CD14-positive monocyte (primary cell): Measurements from ENCODE around the gene DCAF6. TPM values are rescaled to one million over a fixed set of nuclear protein-coding genes. Genes with fewer than 3 reads are reported as not detected.

Experiments used
- DNase-seq, 3 donors: peaks; one replicate each; pipeline ENCODE4 v3.0.0-alpha.2; 2011 to 2022
- H2AFZ ChIP-seq: 2 replicates; pipeline ENCODE4 v1.6.0; 2012; ENCODE audit warnings: mild to moderate bottlenecking, low read depth, low read length, inconsistent platforms; ENCODE audit not compliant: insufficient read depth, poor library complexity, severe bottlenecking
- H3K27ac ChIP-seq, 2 donors: 1 replicate in 1 of 2; 2 replicates in 1 of 2; pipeline ENCODE4 v1.5.1; 2012 to 2013; ENCODE audit warnings: low read length in 2 of 2, control low read depth in 1 of 2, inconsistent platforms in 1 of 2, low read depth in 1 of 2, mild to moderate bottlenecking in 1 of 2
- H3K27me3 ChIP-seq, 2 donors: one replicate each; pipeline versions ENCODE4 v1.6.0 to v1.6.1; 2011 to 2013; ENCODE audit warnings: low read length in 2 of 2; ENCODE audit not compliant: control insufficient read depth in 2 of 2, insufficient read depth in 2 of 2
- H3K36me3 ChIP-seq, 2 donors: replicated peaks in 1 of 2; 1 replicate in 1 of 2; 2 replicates in 1 of 2; pipeline versions ENCODE4 v1.5.1 to v1.6.1; 2012 to 2013; ENCODE audit warnings: low read length in 2 of 2, control low read depth in 1 of 2, inconsistent platforms in 1 of 2, mild to moderate bottlenecking in 1 of 2; ENCODE audit not compliant: insufficient read depth in 2 of 2, control insufficient read depth in 1 of 2
- H3K4me1 ChIP-seq, 2 donors: 1 replicate in 1 of 2; 2 replicates in 1 of 2; pipeline versions ENCODE4 v1.5.1 to v1.6.1; 2012 to 2013; ENCODE audit warnings: low read length in 2 of 2, control low read depth in 1 of 2, inconsistent platforms in 1 of 2, mild to moderate bottlenecking in 1 of 2, moderate library complexity in 1 of 2; ENCODE audit not compliant: insufficient read depth in 2 of 2, control insufficient read depth in 1 of 2
- H3K4me2 ChIP-seq: replicated peaks from 2 replicates; pipeline ENCODE3; 2012; ENCODE audit warnings: low read length, moderate library complexity, mild to moderate bottlenecking; ENCODE audit not compliant: poor library complexity, severe bottlenecking; ENCODE audit errors: extremely low read depth
- H3K4me3 ChIP-seq, 3 experiments: fragments of 200-600 bp in 1 of 3; sonication (generic) in 1 of 3; replicated peaks in 1 of 3; 1 replicate in 2 of 3; 2 replicates in 1 of 3; pipeline ENCODE4 v1.5.1; 2011 to 2013; ENCODE audit warnings: low read length in 3 of 3, mild to moderate bottlenecking in 3 of 3, control low read depth in 2 of 3, low read depth in 2 of 3, inconsistent platforms in 1 of 3, moderate library complexity in 1 of 3
- H3K79me2 ChIP-seq: 2 replicates; pipeline ENCODE4 v1.6.0; 2012; ENCODE audit warnings: mild to moderate bottlenecking, control low read depth, inconsistent platforms, low read length, moderate library complexity; ENCODE audit not compliant: insufficient read depth
- H3K9ac ChIP-seq: 2 replicates; pipeline ENCODE4 v1.6.0; 2017; ENCODE audit warnings: low read length, mild to moderate bottlenecking; ENCODE audit not compliant: insufficient read depth, poor library complexity, severe bottlenecking
- H3K9me3 ChIP-seq, 2 donors: replicated peaks in 1 of 2; 1 replicate in 1 of 2; 2 replicates in 1 of 2; pipeline versions ENCODE4 v1.5.1 to v1.6.1; 2012 to 2013; ENCODE audit warnings: low read length in 2 of 2, control low read depth in 1 of 2; ENCODE audit not compliant: control insufficient read depth in 1 of 2, insufficient read depth in 1 of 2
- H4K20me1 ChIP-seq: 2 replicates; pipeline ENCODE4 v1.6.0; 2012; ENCODE audit warnings: mild to moderate bottlenecking, low read length, control low read depth, moderate library complexity; ENCODE audit not compliant: insufficient read depth
- H3K27ac Mint-ChIP-seq, 7 donors: one replicate each; pipeline ENCODE4 v1.8.0; 2020; ENCODE audit warnings: mild to moderate bottlenecking in 7 of 7, mixed read lengths in 7 of 7, moderate library complexity in 6 of 7, inconsistent platforms in 2 of 7
- H3K27me3 Mint-ChIP-seq, 3 donors: one replicate each; pipeline ENCODE4 v1.8.0; 2021 to 2022; ENCODE audit warnings: low read depth in 3 of 3, mild to moderate bottlenecking in 3 of 3, mixed read lengths in 3 of 3, moderate library complexity in 3 of 3, inconsistent platforms in 1 of 3
- H3K36me3 Mint-ChIP-seq, 2 donors: one replicate each; pipeline ENCODE4 v1.8.0; 2020; ENCODE audit warnings: mixed read lengths in 2 of 2, inconsistent platforms in 1 of 2, mild to moderate bottlenecking in 1 of 2
- H3K4me1 Mint-ChIP-seq: one replicate; pipeline ENCODE4 v1.8.0; 2020; ENCODE audit warnings: mild to moderate bottlenecking, mixed read lengths
- H3K4me3 Mint-ChIP-seq, 2 donors: one replicate each; pipeline ENCODE4 v1.8.0; 2020; ENCODE audit warnings: mild to moderate bottlenecking in 2 of 2, mixed read lengths in 2 of 2, moderate library complexity in 1 of 2
- H3K9me3 Mint-ChIP-seq, 7 donors: one replicate each; pipeline ENCODE4 v1.8.0; 2020 to 2022; ENCODE audit warnings: mixed read lengths in 7 of 7, mild to moderate bottlenecking in 6 of 7, moderate library complexity in 6 of 7, inconsistent platforms in 2 of 7
- CTCF ChIP-seq: fragments of 200-600 bp; IDR thresholded peaks from one replicate; pipeline ENCODE4 v1.8.0; 2022; ENCODE audit warnings: antibody characterized with exemption, mild to moderate bottlenecking
- WGBS: methylation state at CpG from one replicate; pipeline ENCODE4 v1.1.5; 2013; ENCODE audit warnings: missing lambda C conversion rate; ENCODE audit not compliant: insufficient coverage; 5-methylcytosine and 5-hydroxymethylcytosine counted together
- intact Hi-C, 2 donors: fragments of 100-400 bp; cut with micrococcal nuclease; formaldehyde crosslinking; loops; one replicate each; pipeline versions ENCODE4 v1.15.0 to v1.15.1; 2023
- polyA plus RNA-seq, 3 donors: library from polyadenylated mRNA; depleted of rRNA in 1 of 3; unstranded in 2 of 3; stranded (reverse) in 1 of 3; fragments of 300-500 nt in 2 of 3; fragments of >200 nt in 1 of 3; fragmentation: Illumina TruSeq in 2 of 3; gene quantifications; 1 replicate in 2 of 3; 2 replicates in 1 of 3; pipeline ENCODE4 v1.2.3, GENCODE V29; 2012 to 2021

DCAF6 gene
- polyA plus RNA-seq, 3 donors = 11.8 to 16.1 (median 11.9) TPM

GRCh38 chr1:167922611-167923074, 13.8 kb upstream of the DCAF6 start:
- H3K27ac ChIP-seq = no peak overlapping the region
- Mint-ChIP-seq H3K4me3 (no peak overlapping the region), H3K27ac (peak overlapping the region in 1 of 7 donors; percentile 1), H3K36me3 (peaks cover 20 to 21% of the 10 kb centered on the region in 2 donors), H3K4me1 (peaks cover 11% of the 10 kb centered on the region), H3K27me3 (peaks cover 0 to 2% (median 0%) of the 10 kb centered on the region in 3 donors), H3K9me3 (no peaks in the 10 kb centered on the region)
- H3K36me3 ChIP-seq = peaks cover 7 to 19% of the 10 kb centered on the region in 2 donors
- H3K4me1 ChIP-seq = no peaks in the 10 kb centered on the region
- H3K4me2 ChIP-seq = no peak overlapping the region
- H3K79me2 ChIP-seq = peaks cover 19% of the 10 kb centered on the region
- no peak for TF ChIP-seq CTCF
- H3K9ac ChIP-seq = no peak overlapping the region
- no peak for DNase-seq
- no peaks in the 10 kb centered on the region for H3K27me3 ChIP-seq
- WGBS = no CpG with 5 or more reads among the region's 1 CpG
- no peaks in the 10 kb centered on the region for H3K9me3 ChIP-seq
- intact Hi-C loops = no loop called here
- H3K4me3 ChIP-seq = no peak overlapping the region
- H4K20me1 ChIP-seq = peaks cover 7% of the 10 kb centered on the region
- no peak overlapping the region for H2AFZ ChIP-seq

DNA sequence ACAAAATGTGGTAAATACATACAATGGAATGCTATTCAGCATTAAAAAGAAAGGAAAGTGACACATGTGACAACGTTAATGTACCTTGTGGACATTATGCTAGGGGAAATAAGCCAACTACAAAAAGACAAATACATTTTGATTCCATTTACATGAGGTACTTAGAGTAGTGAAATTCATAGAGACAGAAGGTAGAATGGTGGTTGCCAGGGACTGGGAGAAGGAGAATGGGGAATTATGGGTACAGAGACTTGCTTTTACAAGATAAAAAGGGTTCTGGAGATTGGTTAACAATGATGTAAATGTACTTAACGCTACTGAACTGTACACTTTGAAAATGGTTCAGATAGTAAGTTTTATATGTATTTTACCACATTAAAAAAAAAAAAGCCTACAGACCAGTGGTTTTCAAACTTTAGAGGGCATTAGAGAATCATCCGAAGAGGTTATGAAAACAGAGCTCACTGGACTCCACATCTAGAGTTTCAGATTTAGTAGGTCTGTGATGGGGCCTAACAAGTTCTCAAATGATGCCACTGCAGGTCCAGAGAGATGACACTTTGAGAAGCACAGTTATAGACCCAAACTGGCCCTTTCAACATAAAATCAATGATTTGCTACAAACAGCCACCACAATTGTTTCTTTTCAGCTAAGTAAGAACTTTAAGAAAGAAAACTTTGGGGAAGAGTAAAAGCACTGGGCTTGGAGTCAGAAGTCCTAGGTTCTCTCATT, 13.0 kb upstream of the DCAF6 start:
- Mint-ChIP-seq H3K4me3 (no peak overlapping the region), H3K9me3 (no peaks in the 10 kb centered on the region), H3K27me3 (peaks cover 0 to 2% (median 0%) of the 10 kb centered on the region in 3 donors), H3K4me1 (peaks cover 11% of the 10 kb centered on the region), H3K36me3 (peaks cover 15% of the 10 kb centered on the region in 2 donors), H3K27ac (no peak overlapping the region)
- Histone ChIP-seq H3K4me3 (no peak overlapping the region), H3K9ac (no peak overlapping the region), H3K4me2 (no peak overlapping the region), H3K9me3 (no peaks in the 10 kb centered on the region), H3K4me1 (no peaks in the 10 kb centered on the region), H3K36me3 (peaks cover 2 to 12% of the 10 kb centered on the region in 2 donors), H3K27ac (no peak overlapping the region), H4K20me1 (peaks cover 7% of the 10 kb centered on the region), H3K79me2 (peaks cover 27% of the 10 kb centered on the region), H2AFZ (no peak overlapping the region), H3K27me3 (no peaks in the 10 kb centered on the region)
- intact Hi-C loops = no loop called here
- DNase-seq = no peak
- 100% methylated on average over 1 of the region's 3 CpGs for WGBS
- no peak for TF ChIP-seq CTCF
